GM12874 (cell line): ENCODE data around the gene PSMB7.

Source experiments
- TF ChIP-seq, protein P1 (sequence below): IDR thresholded peaks from 2 replicates; pipeline ENCODE4 v1.5.1; 2011; ENCODE audit warnings: low read depth, mild to moderate bottlenecking, control low read depth, low read length, moderate library complexity; ENCODE audit not compliant: insufficient read depth

Gene PSMB7

DNA sequence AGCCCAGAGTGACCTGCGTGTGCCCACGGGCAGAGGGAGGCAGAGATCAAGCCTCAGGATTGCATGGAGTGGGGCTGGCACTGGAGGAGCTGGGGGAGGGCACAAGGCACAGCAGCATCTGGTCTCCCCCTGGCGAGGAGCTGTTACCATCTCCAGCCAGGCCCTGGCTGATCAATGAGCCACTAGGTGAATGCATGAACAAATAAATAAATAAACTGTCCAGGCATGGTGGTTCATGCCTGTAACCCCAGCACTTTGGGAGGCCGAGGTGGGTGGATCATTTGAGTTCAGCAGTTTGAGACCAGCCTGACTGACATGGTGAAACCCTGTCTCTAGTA, 14.3 kb upstream of the PSMB7 start:
- TF ChIP-seq, protein P1, sequence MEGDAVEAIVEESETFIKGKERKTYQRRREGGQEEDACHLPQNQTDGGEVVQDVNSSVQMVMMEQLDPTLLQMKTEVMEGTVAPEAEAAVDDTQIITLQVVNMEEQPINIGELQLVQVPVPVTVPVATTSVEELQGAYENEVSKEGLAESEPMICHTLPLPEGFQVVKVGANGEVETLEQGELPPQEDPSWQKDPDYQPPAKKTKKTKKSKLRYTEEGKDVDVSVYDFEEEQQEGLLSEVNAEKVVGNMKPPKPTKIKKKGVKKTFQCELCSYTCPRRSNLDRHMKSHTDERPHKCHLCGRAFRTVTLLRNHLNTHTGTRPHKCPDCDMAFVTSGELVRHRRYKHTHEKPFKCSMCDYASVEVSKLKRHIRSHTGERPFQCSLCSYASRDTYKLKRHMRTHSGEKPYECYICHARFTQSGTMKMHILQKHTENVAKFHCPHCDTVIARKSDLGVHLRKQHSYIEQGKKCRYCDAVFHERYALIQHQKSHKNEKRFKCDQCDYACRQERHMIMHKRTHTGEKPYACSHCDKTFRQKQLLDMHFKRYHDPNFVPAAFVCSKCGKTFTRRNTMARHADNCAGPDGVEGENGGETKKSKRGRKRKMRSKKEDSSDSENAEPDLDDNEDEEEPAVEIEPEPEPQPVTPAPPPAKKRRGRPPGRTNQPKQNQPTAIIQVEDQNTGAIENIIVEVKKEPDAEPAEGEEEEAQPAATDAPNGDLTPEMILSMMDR: no peak

DNA sequence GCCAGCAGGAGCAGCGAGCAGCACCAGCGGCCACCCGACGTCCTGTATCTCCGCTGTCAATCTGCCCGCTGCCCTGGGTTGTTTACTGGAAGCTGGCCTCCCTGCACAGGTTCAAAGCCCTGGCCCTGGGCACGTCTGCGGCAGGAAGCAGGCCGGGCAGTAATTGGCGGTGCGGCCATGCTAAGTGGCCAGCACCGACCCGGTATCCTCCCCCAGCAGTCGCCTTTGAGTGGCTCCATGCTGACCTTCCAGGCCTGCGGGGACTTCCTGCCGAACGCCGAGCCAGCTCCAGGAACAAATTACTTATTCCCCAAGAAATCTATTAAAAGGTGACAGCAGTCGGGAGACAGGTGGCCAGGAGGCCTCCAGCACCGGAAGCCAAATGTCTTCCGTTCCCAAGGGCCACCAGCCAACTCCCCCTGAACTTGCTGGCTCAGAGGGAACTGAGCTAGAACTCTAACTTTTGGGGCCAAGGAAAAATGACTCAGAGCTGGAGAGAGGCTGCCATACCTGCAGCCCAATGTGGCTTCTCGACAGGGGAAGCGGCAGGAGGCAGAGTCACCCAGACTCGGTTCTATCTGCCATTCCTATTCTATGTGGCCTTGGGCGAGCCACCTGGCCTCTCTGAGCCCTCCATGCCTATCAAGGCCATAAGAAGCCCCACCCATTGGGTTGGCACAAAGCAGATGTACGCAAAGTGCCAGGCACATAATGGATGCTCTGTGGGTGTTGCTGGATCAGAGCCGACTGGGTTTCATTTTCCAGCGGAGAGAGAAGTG, 13.7 kb upstream of the PSMB7 start:
- TF ChIP-seq, protein P1: no peak

DNA sequence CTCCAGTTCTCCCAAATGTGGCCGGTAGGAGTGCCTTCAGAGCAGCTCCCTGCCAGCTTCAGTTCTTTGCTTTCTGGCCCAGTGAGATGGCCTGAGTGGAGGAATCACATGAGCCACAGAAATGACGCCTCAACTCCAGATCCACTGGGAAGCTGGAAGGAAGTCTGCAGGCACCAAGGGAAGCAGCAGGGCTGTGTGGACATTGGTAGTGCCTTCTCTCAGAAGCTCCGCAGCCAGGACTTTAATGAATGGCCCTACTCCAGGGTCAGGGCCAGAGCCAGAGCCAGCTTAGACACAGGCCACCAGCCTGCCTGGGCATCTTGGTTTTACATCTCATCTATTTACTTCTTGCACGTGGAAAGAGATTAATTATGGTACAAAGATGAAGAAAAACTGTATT, 12.0 kb upstream of the PSMB7 start:
- TF ChIP-seq, protein P1: no peak

DNA sequence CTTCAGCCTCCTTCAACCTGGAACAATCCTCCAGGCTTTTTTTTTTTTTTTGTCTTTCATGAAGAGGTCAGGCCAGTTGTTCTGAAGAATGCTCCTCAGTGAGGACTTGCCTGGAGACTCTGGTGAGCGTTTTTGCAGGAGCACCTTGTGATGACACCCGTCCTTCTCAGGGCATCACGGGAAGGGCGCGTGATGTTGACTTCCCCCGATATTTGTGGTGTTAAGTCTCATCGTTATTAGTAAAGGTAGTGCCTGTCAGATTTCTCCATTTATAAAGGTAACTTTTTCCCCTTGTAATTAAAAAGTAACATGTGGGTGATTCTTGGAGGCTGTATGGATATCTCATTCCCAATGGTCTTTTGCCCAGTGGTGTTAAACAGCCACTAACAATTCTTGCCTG, 11.1 kb upstream of the PSMB7 start:
- TF ChIP-seq, protein P1: no peak

DNA sequence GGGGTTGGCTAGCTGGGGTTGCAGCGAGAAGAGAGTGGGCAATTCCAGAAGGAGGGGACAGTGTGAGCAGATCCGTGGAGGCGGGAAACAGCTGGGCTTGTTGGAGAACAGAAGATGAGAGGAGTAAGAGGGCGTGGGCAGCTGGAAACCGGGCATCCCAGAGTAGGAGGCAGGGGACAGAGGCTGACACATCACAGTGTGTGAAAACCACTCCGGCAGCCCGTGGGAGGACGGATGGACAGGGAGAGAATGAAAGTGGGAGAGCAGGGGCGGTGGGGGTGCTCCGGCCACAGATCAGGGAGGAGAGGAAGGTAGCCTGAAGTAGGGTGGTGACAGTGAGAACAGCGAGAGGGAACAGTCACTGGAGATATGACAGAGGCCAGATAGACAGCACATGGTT, 8.3 kb upstream of the PSMB7 start:
- TF ChIP-seq, protein P1: no peak

DNA sequence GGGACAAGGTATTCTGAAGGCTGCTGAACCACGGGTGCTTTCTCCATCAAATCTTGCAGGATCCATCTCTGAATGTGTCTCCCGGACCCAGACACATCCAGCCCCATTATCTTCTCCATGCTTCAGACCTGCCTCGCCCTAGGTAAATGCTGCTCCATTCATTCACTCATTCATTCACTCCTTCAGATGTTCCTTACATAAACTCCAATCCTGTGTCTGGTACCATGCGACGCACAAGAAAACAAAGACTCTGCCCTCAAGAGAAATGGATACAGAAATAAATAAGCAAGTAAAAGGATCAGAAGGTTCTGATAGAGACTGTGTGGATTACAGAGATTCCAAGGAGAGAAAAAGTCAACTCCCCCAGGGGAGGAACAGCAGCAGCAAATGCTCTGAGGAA, 7.9 kb upstream of the PSMB7 start:
- TF ChIP-seq, protein P1: no peak

DNA sequence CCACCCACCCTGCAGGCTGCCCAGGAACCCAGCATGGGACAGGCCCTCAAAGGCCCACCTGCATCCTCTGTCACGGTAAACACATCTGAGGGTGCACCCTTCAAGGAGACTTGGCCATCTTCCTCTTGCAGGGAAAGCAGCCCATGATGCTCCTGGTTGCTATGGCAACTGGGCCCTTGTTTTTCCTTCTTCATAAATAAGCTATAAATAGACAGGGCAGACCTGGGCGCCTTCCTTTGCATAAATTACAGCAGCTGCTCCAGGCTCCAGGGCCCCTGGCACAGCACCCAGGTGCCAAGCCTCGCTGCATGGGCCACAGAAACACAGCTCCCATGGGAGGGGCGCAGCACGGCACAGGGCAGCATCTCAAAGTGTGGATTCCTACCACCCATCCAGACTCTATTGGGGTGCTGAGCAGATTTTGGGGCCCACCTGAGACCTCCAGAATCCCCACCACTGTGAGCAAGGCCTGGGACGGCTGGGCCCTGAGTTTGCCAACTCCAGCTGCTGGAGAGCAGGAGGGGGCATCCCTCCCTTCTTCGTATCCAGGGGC, 5.8 kb upstream of the PSMB7 start:
- TF ChIP-seq, protein P1: no peak
